Activated T-cell treated with anti-CD3 and anti-CD28 coated beads, Interleukin-2, amount 50 U/mL, for 72 hours (primary cell): ENCODE data around the gene ECE1. TPM values are rescaled to one million over a fixed set of nuclear protein-coding genes. Genes with fewer than 3 reads are reported as not detected.

Experiments used
- ATAC-seq, 2 donors: fragments of 150-1000 bp; cut with Tn5 transposase; replicated peaks in 1 of 2; 2 replicates each; pipeline ENCODE4 v1.10.0; 2021; ENCODE audit warnings: moderate library complexity in 2 of 2, mild to moderate bottlenecking in 1 of 2
- DNase-seq, 2 donors: peaks; one replicate each; pipeline ENCODE4 v3.0.0; 2021 to 2022; ENCODE audit warnings: mixed read lengths in 1 of 2
- H3K27ac Mint-ChIP-seq: one replicate; pipeline ENCODE4 v1.8.0; 2022; ENCODE audit warnings: mild to moderate bottlenecking, moderate library complexity, mixed read lengths
- H3K27me3 Mint-ChIP-seq: one replicate; pipeline ENCODE4 v1.8.0; 2022; ENCODE audit warnings: low read depth, mixed read lengths
- H3K36me3 Mint-ChIP-seq, 2 donors: one replicate each; pipeline ENCODE4 v1.8.0; 2022; ENCODE audit warnings: mixed read lengths in 2 of 2, mild to moderate bottlenecking in 1 of 2; ENCODE audit not compliant: insufficient read depth in 2 of 2
- H3K4me1 Mint-ChIP-seq: one replicate; pipeline ENCODE4 v1.8.0; 2022; ENCODE audit warnings: low read depth, mixed read lengths
- H3K4me3 Mint-ChIP-seq, 2 donors: one replicate each; pipeline ENCODE4 v1.8.0; 2022; ENCODE audit warnings: mild to moderate bottlenecking in 2 of 2, mixed read lengths in 2 of 2, moderate library complexity in 2 of 2
- H3K9me3 Mint-ChIP-seq, 2 donors: one replicate each; pipeline ENCODE4 v1.8.0; 2022; ENCODE audit warnings: mixed read lengths in 2 of 2
- total RNA-seq, 2 donors: library from RNA; stranded (reverse); gene quantifications; one replicate each; pipeline ENCODE4 v1.2.3, GENCODE V29; 2022

The ECE1 gene
- total RNA-seq, 2 donors from 2014 or later: 159 to 193 TPM

GRCh38 chr1:21332554-21333311, 42.5 kb upstream of the ECE1 start:
- peaks cover 7 to 11% of the 10 kb centered on the region in 2 donors for H3K36me3 Mint-ChIP-seq
- ATAC-seq (no peak), DNase-seq (no peak)
- H3K4me1 Mint-ChIP-seq: peaks cover 96% of the 10 kb centered on the region
- H3K27me3 Mint-ChIP-seq: no peaks in the 10 kb centered on the region
- H3K9me3 Mint-ChIP-seq: no peaks in the 10 kb centered on the region
- peak overlapping the region; percentile 64 for H3K27ac Mint-ChIP-seq
- peak overlapping the region in 1 of 2 donors; percentile 74 for H3K4me3 Mint-ChIP-seq

- Mint-ChIP-seq H3K36me3 (peaks cover 7 to 9% of the 10 kb centered on the region in 2 donors), H3K4me1 (peaks cover 96% of the 10 kb centered on the region), H3K27ac (peak overlapping the region; percentile 64), H3K4me3 (peak overlapping the region in 1 of 2 donors; percentile 33), H3K27me3 (no peaks in the 10 kb centered on the region), H3K9me3 (no peaks in the 10 kb centered on the region)
- no peak for ATAC-seq
- DNase-seq: no peak
These were observed 41.7 kb upstream of the ECE1 start for GRCh38 chr1:21331752-21332478.

DNA sequence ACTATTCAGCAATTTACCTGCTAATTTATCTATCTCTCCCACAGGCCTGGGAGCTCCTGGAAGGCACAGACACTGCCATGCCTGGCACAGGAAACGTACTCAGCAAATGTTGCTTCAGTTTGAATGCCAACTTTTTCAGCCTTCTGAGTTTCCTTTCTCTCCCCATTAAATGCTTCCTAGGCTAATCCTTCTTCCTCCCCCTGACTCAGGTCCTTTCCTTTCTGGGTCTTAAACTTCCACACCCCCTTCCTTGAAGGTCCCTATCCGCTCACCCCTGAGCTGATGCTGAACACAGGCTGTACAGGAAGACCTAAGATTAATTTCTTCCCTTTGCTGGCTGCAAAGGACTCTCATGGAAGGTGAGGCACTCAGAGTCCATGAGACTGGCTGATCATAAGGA, 40.3 kb upstream of the ECE1 start:
- DNase-seq: no peak
- Mint-ChIP-seq H3K4me3 (peak overlapping the region; percentile 11 to 15), H3K9me3 (no peaks in the 10 kb centered on the region), H3K27ac (peak overlapping the region; percentile 59), H3K4me1 (peaks cover 96% of the 10 kb centered on the region), H3K27me3 (no peaks in the 10 kb centered on the region), H3K36me3 (peaks cover 7 to 9% of the 10 kb centered on the region in 2 donors)
- ATAC-seq: no peak

DNA sequence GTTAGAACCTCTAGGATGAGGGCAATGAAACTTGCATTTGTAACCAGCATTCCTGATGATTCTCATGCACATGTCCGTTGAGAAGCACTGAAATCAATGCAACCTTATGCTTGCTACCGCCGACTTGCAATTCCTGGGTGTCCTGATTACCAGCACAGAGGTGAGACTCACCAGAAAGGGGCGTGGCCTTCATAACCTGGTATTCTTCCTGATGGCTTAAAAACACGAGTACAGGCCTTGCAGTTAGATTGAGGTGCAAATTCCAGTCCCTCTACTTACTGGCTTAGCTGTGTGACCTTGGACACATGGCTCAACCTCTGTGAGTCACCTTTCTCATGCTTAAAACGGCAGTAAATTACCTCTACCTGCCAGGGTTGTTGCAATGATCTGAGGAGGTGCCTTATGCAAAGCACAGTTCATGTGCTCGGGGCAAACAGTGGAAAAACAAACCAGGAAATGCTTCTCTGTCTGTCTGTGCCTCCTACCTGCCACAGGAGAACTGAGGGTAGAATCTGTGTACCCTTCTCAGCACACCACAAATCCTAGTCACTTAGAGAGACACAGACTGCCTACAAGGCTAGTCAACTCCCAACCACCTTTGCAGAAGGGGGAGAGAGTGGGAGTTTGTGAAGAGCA, 39.1 kb upstream of the ECE1 start:
- H3K4me3 Mint-ChIP-seq: peak overlapping the region; percentile 0 to 49
- ATAC-seq (peak in 1 of 2 donors; percentile 11), DNase-seq (no peak)
- H3K27me3 Mint-ChIP-seq: no peaks in the 10 kb centered on the region
- H3K9me3 Mint-ChIP-seq: no peaks in the 10 kb centered on the region
- H3K36me3 Mint-ChIP-seq: peaks cover 7 to 9% of the 10 kb centered on the region in 2 donors
- peak overlapping the region; percentile 69 for H3K27ac Mint-ChIP-seq
- peaks cover 96% of the 10 kb centered on the region for H3K4me1 Mint-ChIP-seq

DNA sequence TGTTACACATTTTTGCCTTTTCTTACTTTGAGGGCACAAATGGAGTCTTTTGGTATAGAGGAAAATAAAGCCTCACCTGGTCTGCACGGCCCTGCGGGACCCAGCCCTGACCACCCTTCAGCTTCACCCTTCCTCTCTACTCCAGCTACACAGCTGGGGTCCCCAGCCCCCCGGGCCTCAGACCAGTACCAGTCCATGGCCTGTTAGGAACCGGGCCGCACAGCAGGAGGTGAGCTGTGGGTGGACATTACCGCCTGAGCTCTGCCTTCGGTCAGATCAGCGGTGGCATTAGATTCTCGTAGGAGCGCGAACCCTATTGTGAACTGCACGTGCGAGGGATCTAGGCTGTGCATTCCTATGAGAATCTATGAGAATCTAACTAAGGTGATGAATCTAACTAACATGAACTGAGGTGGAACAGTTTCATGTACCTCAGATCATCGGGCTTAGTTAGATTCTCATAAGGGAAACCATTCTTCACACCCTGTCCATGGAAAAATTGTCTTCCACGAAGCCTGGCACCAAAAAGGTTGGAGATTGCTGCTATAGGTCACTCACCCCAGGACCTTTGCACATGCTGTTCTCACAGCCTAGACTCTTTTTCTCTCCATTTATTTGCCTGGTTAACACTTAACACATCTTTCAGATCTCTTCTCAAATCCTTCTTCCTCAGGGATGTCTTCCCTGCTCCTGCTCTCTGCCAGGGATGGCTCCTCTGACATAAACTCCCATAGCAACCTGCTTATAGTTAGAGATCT, 37.5 kb upstream of the ECE1 start:
- Mint-ChIP-seq H3K9me3 (no peaks in the 10 kb centered on the region), H3K4me3 (peak overlapping the region; percentile 26 to 29)

DNA sequence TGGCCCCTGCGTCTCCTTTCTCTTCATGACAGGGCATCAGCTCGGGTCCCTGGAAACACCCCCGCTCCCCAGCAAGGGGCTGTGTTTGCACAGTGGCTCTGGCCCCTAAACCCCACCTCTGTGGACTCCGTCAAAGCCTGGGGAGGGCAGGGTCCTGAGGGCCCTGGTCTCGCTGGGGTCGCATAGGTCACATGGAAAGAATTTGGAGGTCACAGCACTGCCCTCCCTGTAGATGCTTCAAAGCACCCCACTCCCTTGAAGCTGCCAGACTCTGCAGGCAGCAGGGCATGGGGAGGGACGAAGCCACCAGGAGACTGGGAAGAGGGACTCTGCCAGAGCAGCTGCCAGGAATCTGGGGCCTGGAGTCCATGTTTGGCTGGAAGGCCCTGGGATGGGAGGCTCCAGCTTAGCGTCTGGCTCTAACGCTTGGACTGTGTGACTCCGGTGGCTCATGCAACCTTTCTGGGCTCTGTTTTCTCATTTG, 36.6 kb upstream of the ECE1 start:
- peak overlapping the region; percentile 52 to 82 for H3K4me3 Mint-ChIP-seq
- H3K27me3 Mint-ChIP-seq: no peaks in the 10 kb centered on the region
- H3K27ac Mint-ChIP-seq: peak overlapping the region; percentile 25
- no peak for ATAC-seq
- peaks cover 98% of the 10 kb centered on the region for H3K4me1 Mint-ChIP-seq
- H3K9me3 Mint-ChIP-seq: no peaks in the 10 kb centered on the region
- DNase-seq: no peak
- H3K36me3 Mint-ChIP-seq: peaks cover 7 to 9% of the 10 kb centered on the region in 2 donors

More for the DNA sequence above, 37.5 kb upstream of the ECE1 start:
- ATAC-seq: no peak
- no peak for DNase-seq
- no peaks in the 10 kb centered on the region for H3K27me3 Mint-ChIP-seq
- H3K4me1 Mint-ChIP-seq: peaks cover 98% of the 10 kb centered on the region
- H3K36me3 Mint-ChIP-seq: peaks cover 7 to 9% of the 10 kb centered on the region in 2 donors
- H3K27ac Mint-ChIP-seq: peak overlapping the region; percentile 18

- H3K4me3 Mint-ChIP-seq: peak overlapping the region; percentile 82 to 95
- no peak for DNase-seq
These were observed 35.6 kb upstream of the ECE1 start for GRCh38 chr1:21325731-21326387.

GRCh38 chr1:21325231-21325718, 35.0 kb upstream of the ECE1 start:
- Mint-ChIP-seq H3K9me3 (no peaks in the 10 kb centered on the region), H3K4me3 (peak overlapping the region; percentile 82 to 95), H3K36me3 (peaks cover 7 to 9% of the 10 kb centered on the region in 2 donors), H3K27ac (peak overlapping the region; percentile 99), H3K27me3 (no peaks in the 10 kb centered on the region), H3K4me1 (peaks cover 88% of the 10 kb centered on the region)
- ATAC-seq: peak; percentile 29 to 38
- DNase-seq: peak in 1 of 2 donors; percentile 42

More at GRCh38 chr1:21325731-21326387, 35.6 kb upstream of the ECE1 start:
- no peaks in the 10 kb centered on the region for H3K9me3 Mint-ChIP-seq
- peaks cover 7 to 10% of the 10 kb centered on the region in 2 donors for H3K36me3 Mint-ChIP-seq
- H3K27ac Mint-ChIP-seq: peak overlapping the region; percentile 99
- ATAC-seq: no peak
- H3K27me3 Mint-ChIP-seq: no peaks in the 10 kb centered on the region
- peaks cover 88% of the 10 kb centered on the region for H3K4me1 Mint-ChIP-seq

DNA sequence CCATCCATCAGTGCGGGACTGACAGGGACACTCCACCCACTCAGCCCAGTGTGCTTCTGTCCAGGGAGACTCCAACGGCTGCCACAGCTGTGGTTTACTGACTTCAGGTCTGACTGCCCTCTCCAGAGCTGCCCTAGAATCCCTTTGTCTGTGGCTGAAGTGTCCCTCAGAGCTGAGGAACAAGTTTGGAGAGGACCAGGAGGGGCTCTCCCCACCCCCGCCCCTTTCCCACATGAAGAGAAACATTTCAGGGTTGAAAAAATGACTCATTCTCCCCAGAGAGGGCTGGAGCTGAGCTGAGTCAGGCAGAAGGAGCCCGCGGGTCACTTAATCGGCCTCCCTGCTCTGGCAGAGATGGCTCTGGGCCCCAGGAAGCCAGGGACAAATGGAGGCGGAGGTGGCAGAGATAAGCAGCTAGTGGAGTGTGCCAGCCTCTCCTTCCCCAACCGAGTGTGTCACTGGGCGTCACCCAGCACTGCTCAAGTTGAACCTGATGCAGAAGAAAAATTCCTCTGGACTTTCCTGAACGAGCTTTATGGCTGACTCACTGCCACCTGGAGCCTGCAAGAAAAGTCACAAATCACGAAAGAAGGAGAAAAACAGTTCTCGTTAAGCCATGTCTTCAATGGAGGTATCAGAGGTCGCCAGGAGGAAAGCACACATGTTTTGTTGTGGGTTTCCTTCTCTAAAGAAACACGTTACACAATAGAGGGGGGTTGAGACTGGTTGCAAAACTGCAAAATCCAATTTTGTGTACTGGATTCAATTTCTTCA, 34.3 kb upstream of the ECE1 start:
- peak; percentile 89 to 90 for ATAC-seq
- peak overlapping the region; percentile 82 to 95 for H3K4me3 Mint-ChIP-seq
- peaks cover 7 to 12% of the 10 kb centered on the region in 2 donors for H3K36me3 Mint-ChIP-seq
- peak overlapping the region; percentile 99 for H3K27ac Mint-ChIP-seq
- peak; percentile 75 to 86 for DNase-seq
- no peaks in the 10 kb centered on the region for H3K9me3 Mint-ChIP-seq
- peaks cover 88% of the 10 kb centered on the region for H3K4me1 Mint-ChIP-seq
- H3K27me3 Mint-ChIP-seq: no peaks in the 10 kb centered on the region

GRCh38 chr1:21323091-21323490, 32.8 kb upstream of the ECE1 start:
- ATAC-seq (no peak), DNase-seq (no peak)
- Mint-ChIP-seq H3K4me3 (peak overlapping the region; percentile 36 to 82), H3K36me3 (peaks cover 5 to 8% of the 10 kb centered on the region in 2 donors), H3K4me1 (peaks cover 77% of the 10 kb centered on the region), H3K27me3 (no peaks in the 10 kb centered on the region), H3K9me3 (no peaks in the 10 kb centered on the region), H3K27ac (no peak overlapping the region)

- no peak for DNase-seq
- Mint-ChIP-seq H3K27ac (no peak overlapping the region), H3K4me1 (peaks cover 72% of the 10 kb centered on the region), H3K27me3 (no peaks in the 10 kb centered on the region), H3K4me3 (peak overlapping the region; percentile 38 to 44), H3K36me3 (peaks cover 3 to 10% of the 10 kb centered on the region in 2 donors), H3K9me3 (no peaks in the 10 kb centered on the region)
- ATAC-seq: no peak
These were observed 32.4 kb upstream of the ECE1 start for GRCh38 chr1:21322681-21323016.
